Measurements from ENCODE around the gene LHFPL2. TPM values are rescaled to one million over a fixed set of nuclear protein-coding genes. Genes with fewer than 3 reads are reported as not detected.

Gene LHFPL2
- total and polyA plus RNA-seq, 9 donors = 20.3 to 45.1 (median 27.9) TPM

DNA sequence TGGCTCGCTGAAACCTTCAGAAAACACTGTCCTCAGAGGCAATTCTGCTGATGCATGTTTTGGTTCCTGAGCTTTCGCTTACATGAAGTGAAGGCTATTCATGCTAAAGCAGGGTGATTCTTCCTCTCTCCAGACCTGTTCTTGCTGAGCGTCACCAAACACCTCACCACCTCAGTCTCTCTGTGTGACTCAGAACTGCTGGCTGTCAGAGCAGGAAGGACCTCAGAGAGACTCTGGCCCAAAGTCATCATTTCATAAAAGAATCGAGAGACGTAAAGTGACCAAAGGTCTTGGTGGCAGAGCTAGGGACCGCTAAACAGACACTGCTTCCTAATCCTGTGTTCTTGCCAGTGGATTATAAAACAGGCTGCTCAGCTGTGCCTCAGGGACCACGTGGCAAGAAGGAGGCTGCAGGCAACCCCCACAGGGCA lies 73.8 kb downstream of the LHFPL2 start:
- TF ChIP-seq POLR2A (IDR thresholded peaks at IDR 0.05) (no peak), EP300 (IDR thresholded peaks at IDR 0.05) (no peak)
- Histone ChIP-seq H3K9me3 (no peaks in the 10 kb centered on the region), H3K27ac (no peak overlapping the region), H3K4me3 (no peak overlapping the region), H3K27me3 (no peaks in the 10 kb centered on the region), H3K36me3 (no peaks in the 10 kb centered on the region), H3K4me1 (ENCODE audit: insufficient read depth) (peaks cover 15% of the 10 kb centered on the region)
- DNase-seq = no peak
- intact Hi-C loops (cut with DNase I) = no loop called here
- WGBS, 3 donors = 76 to 84% (median 82%) methylated on average over 7 of the region's 7 CpGs

DNA sequence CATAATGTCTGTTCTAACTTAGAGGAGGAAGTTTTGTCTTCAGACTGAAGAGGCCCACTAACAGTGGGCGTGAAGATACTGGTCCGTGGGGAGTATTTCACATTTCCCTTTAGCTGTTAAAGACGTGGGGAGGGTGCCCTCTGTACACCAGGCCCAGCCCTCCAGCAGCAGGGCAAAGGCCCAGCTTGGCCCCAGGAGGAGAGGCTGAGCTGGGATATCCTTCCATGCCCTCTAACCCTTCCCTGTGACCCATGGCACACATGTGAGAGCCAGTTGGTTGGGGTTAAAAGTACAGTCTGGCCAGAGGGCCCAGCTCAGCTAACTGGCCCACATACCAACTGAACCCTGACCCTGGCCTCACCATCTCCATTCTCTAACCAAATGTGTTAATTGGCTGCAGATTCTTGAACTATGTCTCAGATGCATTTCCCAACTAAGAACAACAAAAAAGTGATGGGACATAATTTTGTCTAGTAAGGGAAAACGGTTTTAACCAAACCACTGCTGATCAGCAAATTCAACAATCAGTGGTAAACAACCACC lies 74.4 kb downstream of the LHFPL2 start:
- TF ChIP-seq EP300 (IDR thresholded peaks at IDR 0.05) (no peak), POLR2A (IDR thresholded peaks at IDR 0.05) (no peak)
- TF ChIP-seq, protein P1, sequence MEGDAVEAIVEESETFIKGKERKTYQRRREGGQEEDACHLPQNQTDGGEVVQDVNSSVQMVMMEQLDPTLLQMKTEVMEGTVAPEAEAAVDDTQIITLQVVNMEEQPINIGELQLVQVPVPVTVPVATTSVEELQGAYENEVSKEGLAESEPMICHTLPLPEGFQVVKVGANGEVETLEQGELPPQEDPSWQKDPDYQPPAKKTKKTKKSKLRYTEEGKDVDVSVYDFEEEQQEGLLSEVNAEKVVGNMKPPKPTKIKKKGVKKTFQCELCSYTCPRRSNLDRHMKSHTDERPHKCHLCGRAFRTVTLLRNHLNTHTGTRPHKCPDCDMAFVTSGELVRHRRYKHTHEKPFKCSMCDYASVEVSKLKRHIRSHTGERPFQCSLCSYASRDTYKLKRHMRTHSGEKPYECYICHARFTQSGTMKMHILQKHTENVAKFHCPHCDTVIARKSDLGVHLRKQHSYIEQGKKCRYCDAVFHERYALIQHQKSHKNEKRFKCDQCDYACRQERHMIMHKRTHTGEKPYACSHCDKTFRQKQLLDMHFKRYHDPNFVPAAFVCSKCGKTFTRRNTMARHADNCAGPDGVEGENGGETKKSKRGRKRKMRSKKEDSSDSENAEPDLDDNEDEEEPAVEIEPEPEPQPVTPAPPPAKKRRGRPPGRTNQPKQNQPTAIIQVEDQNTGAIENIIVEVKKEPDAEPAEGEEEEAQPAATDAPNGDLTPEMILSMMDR (IDR thresholded peaks at IDR 0.05) = no peak
- no peak overlapping the region for H3K27ac ChIP-seq
- no peaks in the 10 kb centered on the region for H3K9me3 ChIP-seq
- intact Hi-C loops (cut with DNase I) = no loop called here
- H3K27me3 ChIP-seq = no peaks in the 10 kb centered on the region
- H3K36me3 ChIP-seq = no peaks in the 10 kb centered on the region
- no peak for DNase-seq
- WGBS, 3 donors = 24 to 34% (median 26%) methylated on average over 4 of the region's 4 CpGs
- peaks cover 16% of the 10 kb centered on the region for H3K4me1 ChIP-seq (ENCODE audit: insufficient read depth)
- no peak overlapping the region for H3K4me3 ChIP-seq

DNA sequence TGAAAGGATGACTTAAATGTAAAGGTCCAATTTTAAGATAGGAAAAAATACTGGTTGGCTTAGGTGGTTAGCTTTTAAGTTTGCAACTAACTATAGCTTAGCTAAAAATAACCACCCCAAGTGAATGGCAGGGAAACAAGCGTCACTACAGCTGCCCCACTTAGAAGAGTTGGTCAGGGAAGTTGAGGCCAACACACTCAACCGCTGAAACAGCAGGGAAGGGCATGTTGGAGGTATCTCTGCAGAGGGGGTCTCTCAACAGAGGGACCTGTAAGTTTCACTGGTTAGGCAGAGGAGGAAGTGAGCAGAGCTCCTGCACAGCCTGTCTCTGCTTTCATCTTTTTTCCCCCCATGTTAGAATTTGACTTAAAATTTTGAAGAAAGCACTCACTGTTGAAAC lies 75.3 kb downstream of the LHFPL2 start:
- Histone ChIP-seq H3K4me1 (ENCODE audit: insufficient read depth) (peaks cover 16% of the 10 kb centered on the region), H3K9me3 (no peaks in the 10 kb centered on the region), H3K27me3 (no peaks in the 10 kb centered on the region), H3K4me3 (no peak overlapping the region), H3K27ac (no peak overlapping the region), H3K36me3 (no peaks in the 10 kb centered on the region)
- no peak for DNase-seq
- no peak for TF ChIP-seq POLR2A (IDR thresholded peaks at IDR 0.05)
- TF ChIP-seq, protein P1 (IDR thresholded peaks at IDR 0.05) = no peak
- TF ChIP-seq EP300 (IDR thresholded peaks at IDR 0.05) = no peak
- intact Hi-C loops (cut with DNase I) = no loop called here
- 82 to 92% (median 90%) methylated on average over 2 of the region's 2 CpGs for WGBS, 3 donors

DNA sequence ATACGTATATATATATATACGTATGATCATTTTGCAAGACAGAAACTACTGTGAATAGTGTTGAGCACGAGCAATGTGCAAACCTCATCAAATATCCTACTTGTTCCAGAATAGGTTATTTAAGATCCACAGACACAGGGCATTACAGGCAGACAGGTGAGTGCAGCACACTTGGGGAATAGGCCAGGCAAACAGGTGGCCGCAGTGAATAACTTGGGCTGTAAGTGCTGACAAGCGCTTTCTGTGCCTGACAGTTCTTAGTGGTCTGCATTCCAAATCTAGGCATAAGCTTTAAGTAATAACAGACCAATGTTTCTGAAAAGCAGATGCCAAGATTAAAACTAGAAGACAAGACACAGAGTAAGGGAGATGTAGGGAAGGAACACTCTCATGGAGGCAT lies 77.9 kb downstream of the LHFPL2 start:
- Histone ChIP-seq H3K27ac (no peak overlapping the region), H3K27me3 (no peaks in the 10 kb centered on the region), H3K36me3 (no peaks in the 10 kb centered on the region), H3K4me1 (ENCODE audit: insufficient read depth) (peaks cover 9% of the 10 kb centered on the region), H3K4me3 (no peak overlapping the region), H3K9me3 (no peaks in the 10 kb centered on the region)
- intact Hi-C loops (cut with DNase I) = no loop called here
- 82 to 85% (median 84%) methylated on average over 5 of the region's 5 CpGs for WGBS, 3 donors
- DNase-seq = no peak
- TF ChIP-seq EP300 (IDR thresholded peaks at IDR 0.05) (no peak), POLR2A (IDR thresholded peaks at IDR 0.05) (no peak)

DNA sequence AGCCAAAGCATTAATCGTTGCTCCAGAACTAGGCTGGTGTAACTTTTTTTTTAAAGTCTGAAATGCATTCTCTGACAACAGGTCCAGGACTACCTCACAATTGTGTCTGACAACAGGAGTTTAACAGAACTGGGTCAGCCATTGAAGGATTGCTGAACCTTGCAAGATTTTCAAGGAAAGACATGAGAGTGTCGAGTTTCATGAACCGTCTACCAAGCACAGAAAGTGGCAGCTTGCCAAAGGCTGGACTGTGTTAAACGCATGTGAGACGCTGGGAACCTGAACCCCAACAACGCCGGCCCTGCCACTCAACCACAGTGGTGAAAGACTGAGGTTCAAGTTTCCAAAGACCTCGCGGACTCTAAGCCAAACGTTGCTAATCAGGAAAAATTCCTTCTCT lies 79.1 kb downstream of the LHFPL2 start:
- H3K27ac ChIP-seq = no peak overlapping the region
- no peaks in the 10 kb centered on the region for H3K9me3 ChIP-seq
- intact Hi-C loops (cut with DNase I) = no loop called here
- no peak overlapping the region for H3K4me3 ChIP-seq
- TF ChIP-seq, protein P1 (IDR thresholded peaks at IDR 0.05) = no peak
- no peak for TF ChIP-seq EP300 (IDR thresholded peaks at IDR 0.05)
- no peak for TF ChIP-seq POLR2A (IDR thresholded peaks at IDR 0.05)
- 14 to 24% (median 23%) methylated on average over 10 of the region's 10 CpGs for WGBS, 3 donors
- no peaks in the 10 kb centered on the region for H3K36me3 ChIP-seq
- peak; percentile 59 to 83 (median 73) for DNase-seq
- H3K27me3 ChIP-seq = no peaks in the 10 kb centered on the region
- H3K4me1 ChIP-seq (ENCODE audit: insufficient read depth) = peaks cover 9% of the 10 kb centered on the region
